ENCODE measurements around the gene ZNF398. TPM values are rescaled to one million over a fixed set of nuclear protein-coding genes. Genes with fewer than 3 reads are reported as not detected.

ZNF398 gene
- total RNA-seq, 1 donor, result 18.6 TPM

DNA sequence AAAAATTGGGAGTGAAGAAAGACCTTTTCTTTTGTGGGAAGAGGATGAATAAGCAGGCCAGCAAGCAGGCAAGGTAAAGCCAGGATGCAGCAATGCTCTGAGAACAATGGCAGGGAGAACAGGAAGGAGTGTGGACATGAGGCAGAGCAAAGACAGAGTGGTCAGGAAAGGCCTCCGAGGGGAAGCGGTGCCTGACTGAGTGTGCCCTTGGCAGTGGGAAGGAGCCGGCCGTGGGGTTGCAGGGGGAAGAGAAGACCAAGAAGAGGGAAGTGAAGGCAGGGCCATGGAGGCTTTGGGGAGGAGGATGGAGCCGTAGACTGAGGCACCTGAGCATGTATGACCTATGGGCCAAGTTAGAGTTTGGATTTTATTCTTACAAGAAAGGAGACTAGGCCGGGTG is 70.3 kb downstream of the ZNF398 start:
- TF ChIP-seq, protein P1, sequence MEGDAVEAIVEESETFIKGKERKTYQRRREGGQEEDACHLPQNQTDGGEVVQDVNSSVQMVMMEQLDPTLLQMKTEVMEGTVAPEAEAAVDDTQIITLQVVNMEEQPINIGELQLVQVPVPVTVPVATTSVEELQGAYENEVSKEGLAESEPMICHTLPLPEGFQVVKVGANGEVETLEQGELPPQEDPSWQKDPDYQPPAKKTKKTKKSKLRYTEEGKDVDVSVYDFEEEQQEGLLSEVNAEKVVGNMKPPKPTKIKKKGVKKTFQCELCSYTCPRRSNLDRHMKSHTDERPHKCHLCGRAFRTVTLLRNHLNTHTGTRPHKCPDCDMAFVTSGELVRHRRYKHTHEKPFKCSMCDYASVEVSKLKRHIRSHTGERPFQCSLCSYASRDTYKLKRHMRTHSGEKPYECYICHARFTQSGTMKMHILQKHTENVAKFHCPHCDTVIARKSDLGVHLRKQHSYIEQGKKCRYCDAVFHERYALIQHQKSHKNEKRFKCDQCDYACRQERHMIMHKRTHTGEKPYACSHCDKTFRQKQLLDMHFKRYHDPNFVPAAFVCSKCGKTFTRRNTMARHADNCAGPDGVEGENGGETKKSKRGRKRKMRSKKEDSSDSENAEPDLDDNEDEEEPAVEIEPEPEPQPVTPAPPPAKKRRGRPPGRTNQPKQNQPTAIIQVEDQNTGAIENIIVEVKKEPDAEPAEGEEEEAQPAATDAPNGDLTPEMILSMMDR (IDR thresholded peaks at IDR 0.05; ENCODE audit: insufficient read depth, low read depth, low read length), result no peak
- no peak overlapping the region for H3K4me3 ChIP-seq (ENCODE audit: low read depth, low read length)
- DNase-seq (ENCODE audit: low read depth), result no peak

DNA sequence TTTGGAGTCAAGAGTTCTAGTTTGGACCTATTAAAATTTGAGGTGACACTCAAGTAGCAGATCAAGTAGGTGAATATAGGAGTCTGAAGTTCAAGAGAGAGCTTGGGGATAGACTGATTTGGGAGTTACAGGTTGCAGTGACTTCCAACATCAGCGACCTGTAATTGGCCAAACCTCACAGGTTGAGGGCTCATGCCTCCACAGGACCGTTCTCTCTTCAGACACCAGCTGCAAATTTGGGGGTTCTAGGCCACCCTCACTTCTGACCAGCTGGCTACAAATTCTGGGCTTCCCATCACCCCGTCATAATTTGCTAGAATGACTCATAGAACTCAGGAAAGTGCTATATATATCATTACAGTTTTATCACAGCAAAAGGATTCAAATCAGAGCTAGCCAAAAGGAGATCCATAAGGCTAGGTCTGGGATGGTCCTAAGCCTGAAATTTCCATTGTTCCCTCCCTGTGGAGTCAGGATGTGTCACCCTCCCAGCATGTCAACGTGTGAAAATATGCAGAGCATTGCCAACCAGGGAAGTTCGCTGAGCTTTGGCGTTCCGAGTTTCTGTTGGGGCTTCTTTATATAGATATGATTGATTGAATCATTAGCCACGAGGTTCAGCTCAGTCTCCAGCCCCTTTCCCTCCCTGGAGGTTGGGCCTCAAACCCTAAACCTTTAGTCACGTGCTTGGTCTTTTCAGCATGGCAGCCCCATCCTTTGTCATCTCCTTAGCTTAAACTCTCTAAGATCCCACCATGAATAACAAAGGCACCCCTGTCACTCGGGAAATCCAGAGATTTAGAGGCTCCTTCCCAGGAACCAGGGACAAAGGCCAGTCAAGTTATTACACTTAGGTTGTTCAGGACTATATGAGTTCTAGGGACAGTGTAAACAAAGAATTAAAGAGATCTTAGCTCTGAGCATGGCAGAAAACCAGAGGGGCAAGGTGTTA is 71.5 kb downstream of the ZNF398 start:
- no peak overlapping the region for H3K4me3 ChIP-seq (ENCODE audit: low read depth, low read length)
- DNase-seq (ENCODE audit: low read depth), result no peak
- TF ChIP-seq, protein P1 (IDR thresholded peaks at IDR 0.05; ENCODE audit: insufficient read depth, low read depth, low read length), result no peak

DNA sequence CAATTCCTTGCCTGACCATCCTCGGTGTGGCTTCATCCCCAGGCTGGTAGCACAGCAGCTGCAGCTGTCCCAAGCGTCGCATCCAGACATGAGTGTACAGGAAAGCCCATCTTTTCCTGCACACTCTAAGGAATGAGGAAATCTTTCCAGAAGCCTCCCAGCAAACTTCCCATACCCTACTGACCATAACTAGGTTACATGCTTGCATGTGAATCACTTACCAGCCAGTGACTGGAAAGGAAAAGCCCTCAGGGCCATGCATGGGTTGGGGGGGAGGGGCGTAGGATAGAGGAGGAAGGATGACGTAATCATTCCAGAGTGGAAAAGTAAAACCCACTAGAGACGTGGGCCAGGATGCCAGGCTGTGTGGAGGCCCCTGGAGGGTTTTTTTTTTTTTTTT is 73.3 kb downstream of the ZNF398 start:
- H3K4me3 ChIP-seq (ENCODE audit: low read depth, low read length), result no peak overlapping the region
- TF ChIP-seq, protein P1 (IDR thresholded peaks at IDR 0.05; ENCODE audit: insufficient read depth, low read depth, low read length), result no peak
- peak; percentile 57 for DNase-seq (ENCODE audit: low read depth)

DNA sequence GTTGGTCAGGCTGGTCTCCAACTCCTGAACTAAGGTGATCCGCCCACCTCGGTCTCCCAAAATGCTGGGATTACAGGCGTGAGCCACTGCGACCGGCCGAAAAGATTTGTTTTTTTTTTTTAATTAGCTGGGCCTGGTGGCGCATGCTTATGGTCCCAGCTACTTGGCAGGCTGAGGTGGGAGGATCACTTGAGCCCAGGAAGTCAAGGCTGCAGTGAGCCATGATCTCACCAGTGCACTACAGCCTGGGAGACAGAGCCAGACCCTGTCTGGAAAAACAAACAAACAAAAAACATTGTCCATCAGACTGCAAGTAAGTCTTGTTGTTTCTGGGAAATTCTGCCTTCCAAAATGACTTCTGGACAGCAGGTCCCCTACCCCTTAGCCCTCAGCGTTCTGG is 75.9 kb downstream of the ZNF398 start:
- TF ChIP-seq, protein P1 (IDR thresholded peaks at IDR 0.05; ENCODE audit: insufficient read depth, low read depth, low read length), result no peak
- no peak overlapping the region for H3K4me3 ChIP-seq (ENCODE audit: low read depth, low read length)
- no peak for DNase-seq (ENCODE audit: low read depth)

DNA sequence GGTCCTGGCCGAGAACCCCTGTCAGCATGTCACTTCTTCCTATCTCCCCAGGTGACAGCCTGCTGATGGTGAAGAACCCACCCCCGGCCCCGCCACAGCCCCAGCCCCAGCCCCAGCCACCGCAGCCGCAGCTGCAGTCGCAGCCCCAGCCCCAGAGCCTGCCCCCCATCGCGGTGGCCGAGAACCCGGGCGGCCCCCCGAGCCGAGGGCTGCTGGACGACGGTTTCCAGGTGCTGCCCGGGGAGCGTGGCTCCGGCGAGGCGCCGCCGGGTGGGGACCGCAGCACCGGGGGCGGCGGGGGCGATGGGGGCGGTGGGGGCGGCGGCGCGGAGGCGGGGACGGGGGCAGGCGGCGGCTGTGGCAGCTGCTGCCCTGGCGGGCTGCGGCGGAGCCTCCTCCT is 76.5 kb downstream of the ZNF398 start:
- H3K4me3 ChIP-seq (ENCODE audit: low read depth, low read length), result no peak overlapping the region
- no peak for DNase-seq (ENCODE audit: low read depth)
- TF ChIP-seq, protein P1 (IDR thresholded peaks at IDR 0.05; ENCODE audit: insufficient read depth, low read depth, low read length), result no peak

DNA sequence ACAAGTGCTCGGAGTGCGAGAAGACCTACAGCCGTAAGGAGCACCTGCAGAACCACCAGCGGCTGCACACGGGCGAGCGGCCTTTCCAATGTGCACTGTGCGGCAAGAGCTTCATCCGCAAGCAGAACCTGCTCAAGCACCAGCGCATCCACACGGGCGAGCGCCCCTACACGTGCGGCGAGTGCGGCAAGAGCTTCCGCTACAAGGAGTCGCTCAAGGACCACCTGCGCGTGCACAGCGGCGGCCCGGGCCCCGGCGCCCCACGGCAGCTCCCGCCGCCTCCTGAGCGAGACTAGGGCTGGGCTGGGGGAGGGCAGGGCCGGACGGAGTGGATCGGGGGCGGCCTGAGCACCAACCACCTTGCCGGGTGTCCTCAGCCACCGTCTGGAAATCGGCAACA is 77.1 kb downstream of the ZNF398 start:
- no peak for DNase-seq (ENCODE audit: low read depth)
- H3K4me3 ChIP-seq (ENCODE audit: low read depth, low read length), result no peak overlapping the region
- TF ChIP-seq, protein P1 (IDR thresholded peaks at IDR 0.05; ENCODE audit: insufficient read depth, low read depth, low read length), result no peak

All from fibroblast of villous mesenchyme (primary cell).